ENCODE data around the gene LRGUK. TPM values are rescaled to one million over a fixed set of nuclear protein-coding genes. Genes with fewer than 3 reads are reported as not detected.
"Not testable (repeated sequence)": the region's sequence is repeated elsewhere in the genome, so short reads cannot be mapped to it uniquely, and the experiment has no call there.

Gene LRGUK
- total RNA-seq, 1 experiment from 2014 or later, result 1.9 TPM

DNA sequence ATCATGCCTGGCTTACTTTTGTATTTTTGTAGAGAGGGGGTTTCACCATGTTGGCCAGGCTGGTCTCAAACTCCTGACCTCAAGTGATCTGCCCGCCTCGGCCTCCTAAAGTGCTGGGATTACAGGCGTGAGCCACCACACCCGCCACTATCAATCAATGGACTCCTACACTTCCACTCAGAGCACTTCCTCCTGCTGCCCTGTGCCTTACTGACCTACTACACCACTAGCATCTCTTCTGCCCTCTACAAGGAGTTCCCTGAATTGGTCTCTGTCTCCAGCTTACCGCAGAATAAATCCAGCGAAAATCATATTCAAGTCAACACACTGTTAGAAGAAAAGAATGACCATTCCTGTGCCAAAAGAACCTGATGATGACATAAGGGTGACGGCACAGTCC lies 168.8 kb downstream of the LRGUK start:
- H3K27ac ChIP-seq (ENCODE audit: low read length); H3K27me3 ChIP-seq (ENCODE audit: low read length); H4K20me1 ChIP-seq (ENCODE audit: insufficient read depth, low read depth, low read length); H3K79me2 ChIP-seq (ENCODE audit: low read length); H3K4me3 ChIP-seq (ENCODE audit: low read length); H3K9ac ChIP-seq (ENCODE audit: low read length); H3K9me2 ChIP-seq (replicated peaks; ENCODE audit: insufficient read depth, low read length); DNase-seq; H2AFZ ChIP-seq (ENCODE audit: low read length); H3K9me3 ChIP-seq (ENCODE audit: low read length); H3K4me2 ChIP-seq (ENCODE audit: low read depth, low read length, poor library complexity, severe bottlenecking): not testable (repeated sequence)
- Histone ChIP-seq H3K4me1 (ENCODE audit: low read length) (peaks cover 12% of the 10 kb centered on the region), H3K36me3 (ENCODE audit: insufficient read depth, low read length) (peaks cover 19% of the 10 kb centered on the region; the same call in 1 of the 2 replicates)

DNA sequence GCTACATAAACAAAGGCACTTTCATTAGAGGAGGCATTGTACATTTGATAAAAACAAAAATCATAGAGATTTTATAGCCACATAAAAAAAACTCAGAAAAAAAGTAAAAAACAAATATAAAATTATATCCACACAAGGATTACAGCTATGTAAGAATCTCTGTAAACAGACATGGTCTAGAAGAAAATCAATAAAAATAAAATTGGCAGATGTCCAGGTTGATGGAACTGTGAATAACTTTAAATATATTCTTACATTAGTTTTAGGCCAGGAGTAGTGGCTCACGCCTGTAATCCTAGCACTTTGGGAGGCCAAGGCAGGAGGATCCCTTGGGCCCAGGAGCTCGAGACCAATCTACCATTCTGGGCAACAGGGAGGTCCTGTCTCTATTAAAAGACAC lies 170.3 kb downstream of the LRGUK start:
- H3K4me2 ChIP-seq (ENCODE audit: low read depth, low read length, poor library complexity, severe bottlenecking), result no peak overlapping the region
- H3K79me2 ChIP-seq (ENCODE audit: low read length), result no peaks in the 10 kb centered on the region
- no peak for DNase-seq
- no peaks in the 10 kb centered on the region for H3K27me3 ChIP-seq (ENCODE audit: low read length)
- H4K20me1 ChIP-seq (ENCODE audit: insufficient read depth, low read depth, low read length), result no peaks in the 10 kb centered on the region
- no peak overlapping the region for H3K4me3 ChIP-seq (ENCODE audit: low read length)
- H3K4me1 ChIP-seq (ENCODE audit: low read length), result peaks cover 11% of the 10 kb centered on the region
- no peaks in the 10 kb centered on the region for H3K9me2 ChIP-seq (replicated peaks; ENCODE audit: insufficient read depth, low read length)
- H3K27ac ChIP-seq (ENCODE audit: low read length), result no peak overlapping the region
- no peak overlapping the region for H3K9ac ChIP-seq (ENCODE audit: low read length)
- H3K9me3 ChIP-seq (ENCODE audit: low read length), result no peaks in the 10 kb centered on the region
- H3K36me3 ChIP-seq (ENCODE audit: insufficient read depth, low read length), result peaks cover 13% of the 10 kb centered on the region; the same call in 1 of the 2 replicates
- no peak overlapping the region for H2AFZ ChIP-seq (ENCODE audit: low read length)

DNA sequence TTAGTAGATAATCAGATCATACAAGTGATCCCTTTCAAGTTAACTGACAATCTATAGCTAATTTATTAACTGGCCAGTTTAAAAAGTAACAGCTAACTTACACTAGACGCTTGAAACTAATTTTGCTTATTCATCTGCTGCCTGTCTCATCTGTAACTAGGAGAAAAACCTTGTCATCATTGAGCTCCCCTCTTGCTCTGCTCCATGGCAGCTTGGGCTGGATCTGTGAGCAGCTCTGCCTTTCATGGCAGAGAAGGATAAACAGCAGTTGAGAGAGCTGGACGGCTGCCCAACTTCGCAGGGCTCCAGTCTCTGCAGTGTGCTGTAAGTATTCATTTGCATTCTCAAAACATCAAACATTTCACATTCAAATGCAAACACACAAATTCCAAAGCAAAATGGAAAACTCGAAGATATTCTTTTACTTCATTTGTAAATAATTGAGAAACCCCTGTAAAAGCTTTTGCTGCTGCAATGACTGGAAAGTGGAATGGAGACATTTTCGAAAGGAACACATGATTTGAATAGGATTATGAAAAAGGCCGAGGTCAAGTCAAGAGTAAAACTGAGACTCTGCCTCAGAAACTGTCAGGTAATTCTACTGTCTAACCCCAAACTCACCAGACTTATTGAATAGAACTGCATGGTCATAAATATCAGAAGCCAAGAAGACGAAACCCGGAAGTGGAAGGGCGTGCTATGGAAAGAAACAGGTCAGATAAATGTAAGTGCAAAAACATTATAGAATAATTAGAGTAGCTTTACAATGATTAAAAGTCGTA lies 172.0 kb downstream of the LRGUK start:
- Histone ChIP-seq H3K9ac (ENCODE audit: low read length) (no peak overlapping the region), H3K27me3 (ENCODE audit: low read length) (no peaks in the 10 kb centered on the region), H3K79me2 (ENCODE audit: low read length) (no peaks in the 10 kb centered on the region), H3K36me3 (ENCODE audit: insufficient read depth, low read length) (peaks cover 15% of the 10 kb centered on the region; the same call in 1 of the 2 replicates), H3K27ac (ENCODE audit: low read length) (no peak overlapping the region), H4K20me1 (ENCODE audit: insufficient read depth, low read depth, low read length) (no peaks in the 10 kb centered on the region), H3K4me2 (ENCODE audit: low read depth, low read length, poor library complexity, severe bottlenecking) (no peak overlapping the region), H3K9me2 (replicated peaks; ENCODE audit: insufficient read depth, low read length) (no peaks in the 10 kb centered on the region), H3K9me3 (ENCODE audit: low read length) (no peaks in the 10 kb centered on the region), H3K4me1 (ENCODE audit: low read length) (no peaks in the 10 kb centered on the region), H2AFZ (ENCODE audit: low read length) (no peak overlapping the region), H3K4me3 (ENCODE audit: low read length) (no peak overlapping the region)
- no peak for DNase-seq

DNA sequence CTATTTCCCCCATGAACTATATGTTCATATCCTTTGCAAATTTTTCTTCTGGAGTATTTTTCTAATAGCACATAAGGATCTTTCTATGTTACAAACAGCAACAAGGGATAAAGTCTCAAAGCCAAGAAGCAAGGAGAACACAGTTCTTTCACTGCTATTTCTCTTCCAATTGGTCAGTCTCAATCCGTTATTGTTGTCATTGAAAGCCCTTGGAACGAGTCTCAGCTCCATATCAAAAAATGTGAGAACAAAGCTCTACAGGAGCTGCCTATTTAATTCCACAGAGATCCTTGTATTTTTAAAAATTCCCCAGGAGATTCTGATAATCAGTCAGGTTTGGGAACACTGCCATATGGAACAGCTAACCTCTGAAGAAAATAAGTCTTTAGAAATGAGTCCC lies 173.8 kb downstream of the LRGUK start:
- Histone ChIP-seq H3K27me3 (ENCODE audit: low read length) (no peaks in the 10 kb centered on the region), H3K4me1 (ENCODE audit: low read length) (no peaks in the 10 kb centered on the region), H2AFZ (ENCODE audit: low read length) (no peak overlapping the region), H3K9me3 (ENCODE audit: low read length) (no peaks in the 10 kb centered on the region), H3K9ac (ENCODE audit: low read length) (no peak overlapping the region), H3K36me3 (ENCODE audit: insufficient read depth, low read length) (peaks cover 21% of the 10 kb centered on the region; the same call in 1 of the 2 replicates), H3K79me2 (ENCODE audit: low read length) (no peaks in the 10 kb centered on the region), H3K4me2 (ENCODE audit: low read depth, low read length, poor library complexity, severe bottlenecking) (no peak overlapping the region), H3K27ac (ENCODE audit: low read length) (no peak overlapping the region), H4K20me1 (ENCODE audit: insufficient read depth, low read depth, low read length) (no peaks in the 10 kb centered on the region), H3K4me3 (ENCODE audit: low read length) (no peak overlapping the region), H3K9me2 (replicated peaks; ENCODE audit: insufficient read depth, low read length) (no peaks in the 10 kb centered on the region)
- DNase-seq, result no peak

DNA sequence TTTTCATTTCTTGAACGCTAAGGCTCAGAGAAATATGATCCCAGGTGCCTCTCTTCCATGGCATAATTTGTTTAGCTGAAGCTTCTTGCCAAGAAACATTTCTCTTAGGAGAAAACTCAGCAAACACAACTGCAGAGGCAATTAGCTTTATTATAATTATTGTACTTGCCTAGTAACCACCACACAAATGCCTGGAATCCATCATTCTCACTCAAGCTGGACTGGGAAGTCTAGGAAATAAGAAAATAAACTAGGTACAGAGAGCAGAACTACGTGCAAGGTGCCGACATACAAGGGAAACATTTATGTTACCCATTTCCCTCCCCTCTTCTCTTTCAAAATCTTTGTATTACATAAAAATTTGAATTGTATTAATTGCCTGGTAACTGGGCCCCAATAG lies 174.5 kb downstream of the LRGUK start:
- no peak overlapping the region for H3K9ac ChIP-seq (ENCODE audit: low read length)
- H3K9me3 ChIP-seq (ENCODE audit: low read length), result no peaks in the 10 kb centered on the region
- no peaks in the 10 kb centered on the region for H3K27me3 ChIP-seq (ENCODE audit: low read length)
- DNase-seq, result no peak
- peaks cover 23% of the 10 kb centered on the region; the same call in 1 of the 2 replicates for H3K36me3 ChIP-seq (ENCODE audit: insufficient read depth, low read length)
- no peak overlapping the region for H3K4me2 ChIP-seq (ENCODE audit: low read depth, low read length, poor library complexity, severe bottlenecking)
- no peaks in the 10 kb centered on the region for H4K20me1 ChIP-seq (ENCODE audit: insufficient read depth, low read depth, low read length)
- no peaks in the 10 kb centered on the region for H3K9me2 ChIP-seq (replicated peaks; ENCODE audit: insufficient read depth, low read length)
- no peaks in the 10 kb centered on the region for H3K4me1 ChIP-seq (ENCODE audit: low read length)
- H3K79me2 ChIP-seq (ENCODE audit: low read length), result 0 out of 2 replicates have a peak, but pooled peaks cover 3% of the 10 kb centered on the region
- H2AFZ ChIP-seq (ENCODE audit: low read length), result no peak overlapping the region
- H3K4me3 ChIP-seq (ENCODE audit: low read length), result no peak overlapping the region
- no peak overlapping the region for H3K27ac ChIP-seq (ENCODE audit: low read length)

DNA sequence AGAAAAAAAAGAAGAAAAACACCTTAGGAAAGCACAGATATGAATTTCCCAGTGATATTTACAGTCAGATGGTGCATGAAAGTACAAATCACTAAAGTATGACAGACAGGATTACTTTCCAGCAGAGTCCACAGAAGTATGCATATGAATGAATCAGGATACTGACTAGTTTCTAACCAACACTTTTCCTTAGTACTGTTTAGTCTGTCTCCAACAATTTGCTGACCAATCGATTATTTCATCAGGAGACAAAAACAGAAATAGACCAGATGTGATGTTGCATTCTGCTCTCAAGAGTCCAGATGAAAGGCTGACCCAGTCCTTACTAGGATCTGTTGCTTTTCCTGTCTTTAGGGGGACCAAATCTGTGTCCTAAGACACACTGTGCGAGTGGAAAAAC lies 175.0 kb downstream of the LRGUK start:
- Histone ChIP-seq H3K9me2 (replicated peaks; ENCODE audit: insufficient read depth, low read length) (no peaks in the 10 kb centered on the region), H3K27ac (ENCODE audit: low read length) (no peak overlapping the region), H4K20me1 (ENCODE audit: insufficient read depth, low read depth, low read length) (no peaks in the 10 kb centered on the region), H3K9ac (ENCODE audit: low read length) (no peak overlapping the region), H3K4me1 (ENCODE audit: low read length) (no peaks in the 10 kb centered on the region), H3K4me2 (ENCODE audit: low read depth, low read length, poor library complexity, severe bottlenecking) (no peak overlapping the region), H3K27me3 (ENCODE audit: low read length) (no peaks in the 10 kb centered on the region), H3K36me3 (ENCODE audit: insufficient read depth, low read length) (peaks cover 23% of the 10 kb centered on the region; the same call in 1 of the 2 replicates), H2AFZ (ENCODE audit: low read length) (no peak overlapping the region), H3K79me2 (ENCODE audit: low read length) (0 out of 2 replicates have a peak, but pooled peaks cover 3% of the 10 kb centered on the region), H3K9me3 (ENCODE audit: low read length) (no peaks in the 10 kb centered on the region), H3K4me3 (ENCODE audit: low read length) (no peak overlapping the region)
- DNase-seq, result no peak

DNA sequence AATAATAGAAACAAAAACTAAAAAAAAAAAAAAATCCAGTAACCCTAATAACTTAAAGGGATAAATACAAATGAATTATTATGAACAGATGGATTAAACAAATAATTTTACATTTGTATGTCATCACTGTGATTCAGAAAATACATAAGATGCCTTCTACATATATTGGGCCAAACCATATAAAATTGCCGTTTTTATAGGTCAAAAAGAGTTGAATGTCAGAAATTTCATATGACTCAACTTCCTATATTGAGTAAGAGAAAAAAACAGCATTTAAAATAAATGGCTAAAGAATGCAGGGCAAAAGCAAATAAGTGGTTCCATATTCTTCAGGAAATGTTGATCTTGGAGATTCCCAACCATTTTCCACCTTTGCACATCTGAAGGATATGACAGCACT lies 180.2 kb downstream of the LRGUK start:
- Histone ChIP-seq H3K9me2 (replicated peaks; ENCODE audit: insufficient read depth, low read length) (no peaks in the 10 kb centered on the region), H3K9ac (ENCODE audit: low read length) (no peak overlapping the region), H3K9me3 (ENCODE audit: low read length) (no peaks in the 10 kb centered on the region), H3K4me3 (ENCODE audit: low read length) (no peak overlapping the region), H3K4me2 (ENCODE audit: low read depth, low read length, poor library complexity, severe bottlenecking) (no peak overlapping the region), H2AFZ (ENCODE audit: low read length) (no peak overlapping the region), H3K27ac (ENCODE audit: low read length) (no peak overlapping the region), H3K36me3 (ENCODE audit: insufficient read depth, low read length) (peaks cover 13% of the 10 kb centered on the region; the same call in 1 of the 2 replicates), H3K79me2 (ENCODE audit: low read length) (peaks cover 40% of the 10 kb centered on the region), H4K20me1 (ENCODE audit: insufficient read depth, low read depth, low read length) (no peaks in the 10 kb centered on the region), H3K27me3 (ENCODE audit: low read length) (no peaks in the 10 kb centered on the region), H3K4me1 (ENCODE audit: low read length) (no peaks in the 10 kb centered on the region)
- DNase-seq, result no peak

DNA sequence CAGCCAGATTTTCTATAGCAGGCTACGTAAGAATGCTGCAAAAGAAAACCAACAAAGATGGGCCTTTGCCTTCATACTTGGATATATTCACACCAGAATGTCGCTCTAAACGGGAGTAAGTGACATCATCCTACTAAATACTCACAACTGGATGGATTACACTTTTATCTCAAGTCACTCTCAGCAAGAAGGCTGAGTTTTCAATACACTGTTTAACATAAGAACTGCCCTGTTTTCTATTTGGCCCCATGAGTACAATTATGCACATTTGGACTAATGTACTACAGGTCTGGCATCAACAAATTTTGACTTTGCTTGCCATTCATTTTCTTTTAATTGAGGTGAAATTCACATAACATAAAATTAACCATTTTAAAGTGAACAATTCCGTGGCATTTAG lies 181.4 kb downstream of the LRGUK start:
- Histone ChIP-seq H3K4me2 (ENCODE audit: low read depth, low read length, poor library complexity, severe bottlenecking) (no peak overlapping the region), H3K9me2 (replicated peaks; ENCODE audit: insufficient read depth, low read length) (no peaks in the 10 kb centered on the region)
- no peak for DNase-seq

More for the DNA sequence above, 181.4 kb downstream of the LRGUK start:
- no peak overlapping the region for H2AFZ ChIP-seq (ENCODE audit: low read length)
- no peaks in the 10 kb centered on the region for H3K9me3 ChIP-seq (ENCODE audit: low read length)
- no peak overlapping the region for H3K9ac ChIP-seq (ENCODE audit: low read length)
- no peak overlapping the region for H3K27ac ChIP-seq (ENCODE audit: low read length)
- H4K20me1 ChIP-seq (ENCODE audit: insufficient read depth, low read depth, low read length), result no peaks in the 10 kb centered on the region
- no peaks in the 10 kb centered on the region for H3K4me1 ChIP-seq (ENCODE audit: low read length)
- H3K27me3 ChIP-seq (ENCODE audit: low read length), result no peaks in the 10 kb centered on the region
- peaks cover 53% of the 10 kb centered on the region for H3K79me2 ChIP-seq (ENCODE audit: low read length)
- H3K36me3 ChIP-seq (ENCODE audit: insufficient read depth, low read length), result peaks cover 13% of the 10 kb centered on the region; the same call in 1 of the 2 replicates
- H3K4me3 ChIP-seq (ENCODE audit: low read length), result no peak overlapping the region

Measured in Karpas-422 (cell line).